ENCODE data around the gene NFAT5. TPM values are rescaled to one million over a fixed set of nuclear protein-coding genes. Genes with fewer than 3 reads are reported as not detected.
"Not testable (repeated sequence)": the region's sequence is repeated elsewhere in the genome, so short reads cannot be mapped to it uniquely, and the experiment has no call there.

Gene NFAT5
- total RNA-seq, 1 experiment from 2014 or later, result 38.2 TPM

DNA sequence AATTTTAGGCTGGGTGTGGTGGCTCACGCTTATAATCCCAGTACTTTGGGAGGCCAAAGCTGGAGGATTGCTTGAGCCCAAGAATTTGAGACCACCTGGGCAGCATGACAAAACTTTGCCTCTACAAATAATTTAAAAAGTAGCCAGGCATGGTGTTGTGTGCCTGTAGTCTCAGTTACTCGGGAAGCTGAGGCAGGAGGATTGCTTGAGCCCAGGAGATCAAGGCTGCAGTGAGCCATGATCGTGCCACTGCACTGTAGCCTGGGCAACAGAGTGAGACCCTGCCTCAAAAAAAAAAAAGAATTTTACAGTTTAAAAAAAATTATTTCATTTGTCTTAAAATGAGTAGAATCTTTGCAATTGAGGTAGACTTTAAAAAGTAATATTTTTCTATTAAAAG lies 78.2 kb downstream of the NFAT5 start:
- H3K4me3 ChIP-seq; H3K9me2 ChIP-seq (ENCODE audit: insufficient read depth); H3K4me2 ChIP-seq; H3K4me1 ChIP-seq (replicated peaks; ENCODE audit: insufficient read depth); H2AFZ ChIP-seq; BruUV-seq (replicated peaks); POLR2A ChIA-PET (ENCODE audit: unreplicated experiment); H3K27ac ChIP-seq; H3K27me3 ChIP-seq (ENCODE audit: insufficient read depth, low read depth); DNase-seq; H3K9me3 ChIP-seq (ENCODE audit: insufficient read depth, low read depth): not testable (repeated sequence)
- H3K36me3 ChIP-seq (ENCODE audit: low read depth), result peaks cover 29% of the 10 kb centered on the region
- H3F3A ChIP-seq (ENCODE audit: insufficient read depth, low read depth), result peaks cover 32% of the 10 kb centered on the region
- peaks cover 60% of the 10 kb centered on the region for H4K20me1 ChIP-seq (ENCODE audit: insufficient read depth)
- intact Hi-C loops (cut with micrococcal nuclease; ENCODE audit: unreplicated experiment), result loop anchor here (10.0 kb wide), 2 partner anchors 199 to 249 kb away; no protein-coding TSS in a partner anchor
- H3K79me2 ChIP-seq (ENCODE audit: low read depth), result peaks cover 57% of the 10 kb centered on the region
- CTCF ChIA-PET, result interaction anchor here (0.6 kb wide), 1 partner anchor 971 kb away, joined by 3 read pairs; no protein-coding TSS in a partner anchor

DNA sequence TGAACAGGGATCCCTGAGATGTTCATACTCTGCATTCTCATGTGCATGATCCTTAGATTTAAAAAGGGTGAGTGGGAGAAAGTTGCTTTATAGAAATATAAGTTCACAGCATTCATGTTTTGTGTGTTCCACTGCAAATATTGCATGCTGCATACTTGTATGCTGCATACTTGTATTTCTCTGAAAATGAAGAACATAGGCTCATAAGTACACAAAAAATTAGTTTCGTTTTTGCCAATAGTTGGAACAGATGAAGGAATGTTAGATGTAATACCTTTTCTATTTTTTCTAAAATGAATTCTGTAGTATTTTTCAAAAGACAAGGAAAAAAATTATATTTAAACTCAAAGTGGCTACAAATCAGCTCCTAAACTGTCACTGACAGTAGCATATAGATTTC lies 79.0 kb downstream of the NFAT5 start:
- TF ChIP-seq EZH2 (IDR thresholded peaks at IDR 0.05; ENCODE audit: low read depth), result no peak
- TF ChIP-seq, protein P1, sequence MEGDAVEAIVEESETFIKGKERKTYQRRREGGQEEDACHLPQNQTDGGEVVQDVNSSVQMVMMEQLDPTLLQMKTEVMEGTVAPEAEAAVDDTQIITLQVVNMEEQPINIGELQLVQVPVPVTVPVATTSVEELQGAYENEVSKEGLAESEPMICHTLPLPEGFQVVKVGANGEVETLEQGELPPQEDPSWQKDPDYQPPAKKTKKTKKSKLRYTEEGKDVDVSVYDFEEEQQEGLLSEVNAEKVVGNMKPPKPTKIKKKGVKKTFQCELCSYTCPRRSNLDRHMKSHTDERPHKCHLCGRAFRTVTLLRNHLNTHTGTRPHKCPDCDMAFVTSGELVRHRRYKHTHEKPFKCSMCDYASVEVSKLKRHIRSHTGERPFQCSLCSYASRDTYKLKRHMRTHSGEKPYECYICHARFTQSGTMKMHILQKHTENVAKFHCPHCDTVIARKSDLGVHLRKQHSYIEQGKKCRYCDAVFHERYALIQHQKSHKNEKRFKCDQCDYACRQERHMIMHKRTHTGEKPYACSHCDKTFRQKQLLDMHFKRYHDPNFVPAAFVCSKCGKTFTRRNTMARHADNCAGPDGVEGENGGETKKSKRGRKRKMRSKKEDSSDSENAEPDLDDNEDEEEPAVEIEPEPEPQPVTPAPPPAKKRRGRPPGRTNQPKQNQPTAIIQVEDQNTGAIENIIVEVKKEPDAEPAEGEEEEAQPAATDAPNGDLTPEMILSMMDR (conservative IDR thresholded peaks at IDR 0.05), result no peak
- no peaks in the 10 kb centered on the region for H3K4me1 ChIP-seq (replicated peaks; ENCODE audit: insufficient read depth)
- peaks cover 40% of the 10 kb centered on the region for H3F3A ChIP-seq (ENCODE audit: insufficient read depth, low read depth)
- no peak overlapping the region for H3K4me2 ChIP-seq
- H3K36me3 ChIP-seq (ENCODE audit: low read depth), result peaks cover 32% of the 10 kb centered on the region
- ChIA-PET CTCF (no interaction called here), POLR2A (ENCODE audit: unreplicated experiment) (no interaction called here)
- peaks cover 67% of the 10 kb centered on the region for H4K20me1 ChIP-seq (ENCODE audit: insufficient read depth)
- H3K9me2 ChIP-seq (ENCODE audit: insufficient read depth), result no peaks in the 10 kb centered on the region
- H3K79me2 ChIP-seq (ENCODE audit: low read depth), result peaks cover 58% of the 10 kb centered on the region
- H2AFZ ChIP-seq, result no peak overlapping the region
- no peak overlapping the region for H3K27ac ChIP-seq
- intact Hi-C loops (cut with micrococcal nuclease; ENCODE audit: unreplicated experiment), result loop anchor here (10.0 kb wide), 2 partner anchors 200 to 250 kb away; no protein-coding TSS in a partner anchor
- H3K4me3 ChIP-seq, result no peak overlapping the region
- H3K27me3 ChIP-seq (ENCODE audit: insufficient read depth, low read depth), result no peaks in the 10 kb centered on the region
- BruUV-seq (replicated peaks), result no TSS peak
- no peak for DNase-seq
- no peaks in the 10 kb centered on the region for H3K9me3 ChIP-seq (ENCODE audit: insufficient read depth, low read depth)

DNA sequence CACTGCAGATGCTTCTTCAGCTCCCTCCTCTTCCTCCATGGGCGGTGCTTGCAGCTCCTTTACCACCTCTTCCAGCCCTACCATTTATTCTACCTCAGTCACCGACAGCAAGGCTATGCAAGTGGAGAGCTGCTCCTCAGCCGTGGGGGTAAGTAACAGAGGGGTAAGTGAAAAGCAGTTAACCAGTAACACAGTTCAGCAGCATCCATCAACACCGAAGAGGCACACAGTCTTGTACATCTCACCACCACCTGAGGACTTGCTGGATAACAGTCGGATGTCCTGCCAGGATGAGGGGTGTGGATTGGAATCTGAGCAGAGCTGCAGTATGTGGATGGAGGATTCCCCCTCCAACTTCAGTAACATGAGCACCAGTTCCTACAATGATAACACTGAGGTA lies 81.3 kb downstream of the NFAT5 start:
- CTCF ChIA-PET, result no interaction called here
- Histone ChIP-seq H3F3A (ENCODE audit: insufficient read depth, low read depth) (peaks cover 34% of the 10 kb centered on the region), H3K4me3 (no peak overlapping the region), H3K4me1 (replicated peaks; ENCODE audit: insufficient read depth) (no peaks in the 10 kb centered on the region), H3K9me3 (ENCODE audit: insufficient read depth, low read depth) (no peaks in the 10 kb centered on the region), H3K4me2 (no peak overlapping the region), H3K27ac (no peak overlapping the region), H3K27me3 (ENCODE audit: insufficient read depth, low read depth) (no peaks in the 10 kb centered on the region), H2AFZ (no peak overlapping the region), H4K20me1 (ENCODE audit: insufficient read depth) (peaks cover 68% of the 10 kb centered on the region), H3K79me2 (ENCODE audit: low read depth) (peaks cover 49% of the 10 kb centered on the region), H3K9me2 (ENCODE audit: insufficient read depth) (no peaks in the 10 kb centered on the region), H3K36me3 (ENCODE audit: low read depth) (peaks cover 45% of the 10 kb centered on the region)
- no TSS peak for BruUV-seq (replicated peaks)
- no peak for DNase-seq
- intact Hi-C loops (cut with micrococcal nuclease; ENCODE audit: unreplicated experiment), result loop anchor here (10.0 kb wide), 2 partner anchors 202 to 252 kb away; no protein-coding TSS in a partner anchor
- POLR2A ChIA-PET (ENCODE audit: unreplicated experiment), result no interaction called here
- TF ChIP-seq, protein P1 (conservative IDR thresholded peaks at IDR 0.05), result no peak
- no peak for TF ChIP-seq EZH2 (IDR thresholded peaks at IDR 0.05; ENCODE audit: low read depth)

DNA sequence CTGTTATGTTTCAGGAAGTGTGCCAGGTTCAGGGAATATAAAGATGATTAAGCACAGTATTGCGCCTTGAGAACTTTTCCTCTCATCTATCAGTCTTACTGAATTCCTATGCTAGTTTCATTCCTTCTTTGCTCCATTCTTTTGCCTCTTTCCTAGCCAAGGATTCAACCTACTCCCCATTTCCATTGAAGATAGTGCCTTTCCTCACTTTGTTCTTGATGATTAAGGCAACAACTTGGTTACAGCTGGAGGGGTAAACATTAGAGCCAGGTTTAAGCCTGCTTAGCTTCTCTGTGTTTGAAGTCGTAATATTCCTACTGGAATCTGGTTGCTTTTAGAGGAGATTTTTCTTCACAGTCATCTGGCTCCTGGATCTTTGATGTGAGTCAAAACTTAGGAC lies 85.5 kb downstream of the NFAT5 start:
- intact Hi-C loops (cut with micrococcal nuclease; ENCODE audit: unreplicated experiment), result no loop called here
- BruUV-seq (replicated peaks), result no TSS peak
- no peak overlapping the region for H2AFZ ChIP-seq
- TF ChIP-seq, protein P1 (conservative IDR thresholded peaks at IDR 0.05), result no peak
- no peak for TF ChIP-seq EZH2 (IDR thresholded peaks at IDR 0.05; ENCODE audit: low read depth)
- no peak for DNase-seq
- ChIA-PET CTCF (no interaction called here), POLR2A (ENCODE audit: unreplicated experiment) (no interaction called here)
- H3K79me2 ChIP-seq (ENCODE audit: low read depth), result peaks cover 25% of the 10 kb centered on the region
- H3K36me3 ChIP-seq (ENCODE audit: low read depth), result peaks cover 73% of the 10 kb centered on the region
- H3K4me1 ChIP-seq (replicated peaks; ENCODE audit: insufficient read depth), result no peaks in the 10 kb centered on the region
- peaks cover 41% of the 10 kb centered on the region for H4K20me1 ChIP-seq (ENCODE audit: insufficient read depth)
- H3K4me3 ChIP-seq, result no peak overlapping the region
- no peaks in the 10 kb centered on the region for H3K9me3 ChIP-seq (ENCODE audit: insufficient read depth, low read depth)
- 0 out of 2 replicates have a peak overlapping the region, but pooled peaks have one; percentile 13 for H3K27ac ChIP-seq
- H3K4me2 ChIP-seq, result no peak overlapping the region
- H3K9me2 ChIP-seq (ENCODE audit: insufficient read depth), result no peaks in the 10 kb centered on the region
- no peaks in the 10 kb centered on the region for H3K27me3 ChIP-seq (ENCODE audit: insufficient read depth, low read depth)
- peaks cover 57% of the 10 kb centered on the region for H3F3A ChIP-seq (ENCODE audit: insufficient read depth, low read depth)

Data from PC-9 (cell line).